Measurements from ENCODE around the gene VTCN1. TPM values are rescaled to one million over a fixed set of nuclear protein-coding genes. Genes with fewer than 3 reads are reported as not detected.

The VTCN1 gene
- total RNA-seq, 1 donor from 2014 or later: 0.29 TPM

GRCh38 chr1:117138561-117138960, 72.2 kb downstream of the VTCN1 start:
- no peak for DNase-seq (ENCODE audit: low read depth)
- no peaks in the 10 kb centered on the region for H3K36me3 ChIP-seq (ENCODE audit: control insufficient read depth, insufficient read depth, low read length)
- no peaks in the 10 kb centered on the region for H3K27me3 ChIP-seq (ENCODE audit: control insufficient read depth, insufficient read depth, low read length)
- no peak overlapping the region for H3K4me3 ChIP-seq (ENCODE audit: low read depth, low read length)
- no peak for TF ChIP-seq CTCF (IDR thresholded peaks at IDR 0.05; ENCODE audit: insufficient read depth, low read length, poor library complexity, severe bottlenecking)

- Histone ChIP-seq H3K4me3 (ENCODE audit: low read depth, low read length) (no peak overlapping the region), H3K36me3 (ENCODE audit: control insufficient read depth, insufficient read depth, low read length) (no peaks in the 10 kb centered on the region), H3K27me3 (ENCODE audit: control insufficient read depth, insufficient read depth, low read length) (no peaks in the 10 kb centered on the region)
- TF ChIP-seq CTCF (IDR thresholded peaks at IDR 0.05; ENCODE audit: insufficient read depth, low read length, poor library complexity, severe bottlenecking): no peak
- DNase-seq (ENCODE audit: low read depth): no peak
These were observed 72.6 kb downstream of the VTCN1 start for GRCh38 chr1:117138106-117138505.

- Histone ChIP-seq H3K4me3 (ENCODE audit: low read depth, low read length) (no peak overlapping the region), H3K36me3 (ENCODE audit: control insufficient read depth, insufficient read depth, low read length) (no peaks in the 10 kb centered on the region), H3K27me3 (ENCODE audit: control insufficient read depth, insufficient read depth, low read length) (no peaks in the 10 kb centered on the region)
- TF ChIP-seq CTCF (IDR thresholded peaks at IDR 0.05; ENCODE audit: insufficient read depth, low read length, poor library complexity, severe bottlenecking): no peak
- DNase-seq (ENCODE audit: low read depth): no peak
These were observed 73.4 kb downstream of the VTCN1 start for GRCh38 chr1:117137281-117137855.

GRCh38 chr1:117136749-117137148, 74.0 kb downstream of the VTCN1 start:
- Histone ChIP-seq H3K36me3 (ENCODE audit: control insufficient read depth, insufficient read depth, low read length) (no peaks in the 10 kb centered on the region), H3K27me3 (ENCODE audit: control insufficient read depth, insufficient read depth, low read length) (no peaks in the 10 kb centered on the region), H3K4me3 (ENCODE audit: low read depth, low read length) (no peak overlapping the region)
- TF ChIP-seq CTCF (IDR thresholded peaks at IDR 0.05; ENCODE audit: insufficient read depth, low read length, poor library complexity, severe bottlenecking): no peak
- no peak for DNase-seq (ENCODE audit: low read depth)

GRCh38 chr1:117135329-117135728, 75.4 kb downstream of the VTCN1 start:
- H3K4me3 ChIP-seq (ENCODE audit: low read depth, low read length): no peak overlapping the region
- H3K27me3 ChIP-seq (ENCODE audit: control insufficient read depth, insufficient read depth, low read length): no peaks in the 10 kb centered on the region
- no peak for DNase-seq (ENCODE audit: low read depth)
- H3K36me3 ChIP-seq (ENCODE audit: control insufficient read depth, insufficient read depth, low read length): no peaks in the 10 kb centered on the region
- TF ChIP-seq CTCF (IDR thresholded peaks at IDR 0.05; ENCODE audit: insufficient read depth, low read length, poor library complexity, severe bottlenecking): no peak

GRCh38 chr1:117130526-117130925, 80.2 kb downstream of the VTCN1 start:
- Histone ChIP-seq H3K27me3 (ENCODE audit: control insufficient read depth, insufficient read depth, low read length) (no peaks in the 10 kb centered on the region), H3K4me3 (ENCODE audit: low read depth, low read length) (no peak overlapping the region), H3K36me3 (ENCODE audit: control insufficient read depth, insufficient read depth, low read length) (no peaks in the 10 kb centered on the region)
- no peak for DNase-seq (ENCODE audit: low read depth)
- no peak for TF ChIP-seq CTCF (IDR thresholded peaks at IDR 0.05; ENCODE audit: insufficient read depth, low read length, poor library complexity, severe bottlenecking)
